Trophoblast cell (in vitro differentiated cells and primary cell): Measurements from ENCODE around the gene C6orf163.

Experiments used
- DNase-seq, 2 donors: peaks; one replicate each; pipeline ENCODE4 v3.0.0-alpha.2; 2016
- H2AFZ ChIP-seq: 2 replicates; pipeline ENCODE4 v1.6.1; 2013; ENCODE audit warnings: low read length, moderate library complexity, mild to moderate bottlenecking; ENCODE audit not compliant: insufficient read depth, poor library complexity
- H2AK5ac ChIP-seq: 2 replicates; pipeline ENCODE4 v1.6.1; 2013; ENCODE audit warnings: mild to moderate bottlenecking, low read length
- H2BK120ac ChIP-seq: 2 replicates; pipeline ENCODE4 v1.6.1; 2013; ENCODE audit warnings: low read length, mild to moderate bottlenecking, moderate library complexity; ENCODE audit not compliant: insufficient read depth, poor library complexity
- H2BK12ac ChIP-seq: 2 replicates; pipeline ENCODE4 v1.6.1; 2013; ENCODE audit warnings: mild to moderate bottlenecking, low read length, moderate library complexity
- H2BK5ac ChIP-seq: 2 replicates; pipeline ENCODE4 v1.6.1; 2013; ENCODE audit warnings: low read length, low read depth, moderate library complexity, mild to moderate bottlenecking; ENCODE audit not compliant: poor library complexity
- H3K14ac ChIP-seq: 2 replicates; pipeline ENCODE4 v1.6.1; 2013; ENCODE audit warnings: mild to moderate bottlenecking, low read length
- H3K18ac ChIP-seq: 2 replicates; pipeline ENCODE4 v1.6.1; 2013; ENCODE audit warnings: mild to moderate bottlenecking, low read length
- H3K23ac ChIP-seq: 2 replicates; pipeline ENCODE4 v1.6.1; 2013; ENCODE audit warnings: low read length
- H3K27ac ChIP-seq: 2 replicates; pipeline ENCODE4 v1.5.1; 2013; ENCODE audit warnings: low read depth, mild to moderate bottlenecking, inconsistent platforms, low read length, moderate library complexity
- H3K27me3 ChIP-seq: 2 replicates; pipeline ENCODE4 v1.6.1; 2013; ENCODE audit warnings: inconsistent platforms, mild to moderate bottlenecking, low read length, moderate library complexity; ENCODE audit not compliant: insufficient read depth
- H3K36me3 ChIP-seq, 2 experiments: 1 replicate in 1 of 2; 2 replicates in 1 of 2; pipeline ENCODE4 v1.6.1; 2013; ENCODE audit warnings: low read length in 2 of 2, mild to moderate bottlenecking in 2 of 2, moderate library complexity in 1 of 2; ENCODE audit not compliant: insufficient read depth in 2 of 2, control insufficient read depth in 1 of 2
- H3K4ac ChIP-seq: 2 replicates; pipeline ENCODE4 v1.6.1; 2013; ENCODE audit warnings: low read depth, mild to moderate bottlenecking, low read length, moderate library complexity
- H3K4me1 ChIP-seq, 2 experiments: 1 replicate in 1 of 2; 2 replicates in 1 of 2; pipeline ENCODE4 v1.6.1; 2013; ENCODE audit warnings: low read length in 2 of 2, mild to moderate bottlenecking in 2 of 2, moderate library complexity in 1 of 2; ENCODE audit not compliant: insufficient read depth in 2 of 2, control insufficient read depth in 1 of 2
- H3K4me2 ChIP-seq: 2 replicates; pipeline ENCODE4 v1.6.1; 2013; ENCODE audit warnings: inconsistent platforms, mild to moderate bottlenecking, low read length, moderate library complexity
- H3K4me3 ChIP-seq: 2 replicates; pipeline ENCODE4 v1.5.1; 2013; ENCODE audit warnings: mild to moderate bottlenecking, low read depth, low read length, inconsistent platforms
- H3K79me1 ChIP-seq: one replicate; pipeline ENCODE4 v1.6.1; 2013; ENCODE audit warnings: low read length
- H3K79me2 ChIP-seq: 2 replicates; pipeline ENCODE4 v1.6.1; 2013; ENCODE audit warnings: low read length, mild to moderate bottlenecking; ENCODE audit not compliant: control insufficient read depth, insufficient read depth, poor library complexity
- H3K9ac ChIP-seq: 2 replicates; pipeline ENCODE4 v1.6.1; 2013; ENCODE audit warnings: mild to moderate bottlenecking, low read length
- H3K9me3 ChIP-seq: 2 replicates; pipeline ENCODE4 v1.6.1; 2013; ENCODE audit warnings: low read depth, mild to moderate bottlenecking, control low read depth, inconsistent platforms, low read length; ENCODE audit not compliant: insufficient read depth
- H4K12ac ChIP-seq: 2 replicates; pipeline ENCODE4 v1.6.1; 2013; ENCODE audit warnings: low read depth, mild to moderate bottlenecking, low read length, moderate library complexity
- H4K8ac ChIP-seq: 2 replicates; pipeline ENCODE4 v1.6.1; 2013; ENCODE audit warnings: low read depth, mild to moderate bottlenecking, low read length, moderate library complexity
- H4K91ac ChIP-seq: one replicate; pipeline ENCODE4 v1.6.1; 2013; ENCODE audit warnings: low read depth, mild to moderate bottlenecking, low read length, moderate library complexity
- WGBS: extraction: QIAGEN DNeasy Blood & Tissue Kit; methylation state at CpG from one replicate; pipeline ENCODE4 v1.1.7; 2013; ENCODE audit warnings: missing lambda C conversion rate; ENCODE audit not compliant: insufficient read length, insufficient coverage; ENCODE audit errors: extremely low coverage; 5-methylcytosine and 5-hydroxymethylcytosine counted together

C6orf163 gene

GRCh38 chr6:87312860-87313259, 31.8 kb upstream of the C6orf163 start:
- Histone ChIP-seq H3K36me3 (no peaks in the 10 kb centered on the region), H3K14ac (no peak overlapping the region), H3K27me3 (no peaks in the 10 kb centered on the region), H3K18ac (no peak overlapping the region), H3K4me3 (no peak overlapping the region), H3K4me1 (no peaks in the 10 kb centered on the region), H3K4ac (no peak overlapping the region), H3K9me3 (no peaks in the 10 kb centered on the region), H3K79me1 (no peaks in the 10 kb centered on the region), H3K4me2 (no peak overlapping the region), H4K8ac (no peak overlapping the region), H2BK12ac (no peak overlapping the region), H2BK5ac (no peak overlapping the region), H3K23ac (no peak overlapping the region), H3K9ac (no peak overlapping the region), H3K79me2 (no peaks in the 10 kb centered on the region), H2BK120ac (no peak overlapping the region), H4K12ac (no peak overlapping the region), H2AFZ (no peak overlapping the region), H2AK5ac (no peak overlapping the region), H3K27ac (no peak overlapping the region), H4K91ac (no peak overlapping the region)
- no CpG with 5 or more reads among the region's 1 CpG for WGBS
- DNase-seq, result no peak

- Histone ChIP-seq H4K8ac (no peak overlapping the region), H2AFZ (no peak overlapping the region), H4K91ac (no peak overlapping the region), H3K18ac (no peak overlapping the region), H3K23ac (no peak overlapping the region), H3K4me1 (no peaks in the 10 kb centered on the region), H3K27me3 (no peaks in the 10 kb centered on the region), H3K4me2 (no peak overlapping the region), H3K27ac (no peak overlapping the region), H3K9me3 (no peaks in the 10 kb centered on the region), H3K4me3 (no peak overlapping the region), H3K4ac (no peak overlapping the region), H3K79me1 (no peaks in the 10 kb centered on the region), H3K9ac (no peak overlapping the region), H2BK5ac (no peak overlapping the region), H3K79me2 (no peaks in the 10 kb centered on the region), H2BK120ac (no peak overlapping the region), H3K14ac (no peak overlapping the region), H2AK5ac (no peak overlapping the region), H2BK12ac (no peak overlapping the region), H3K36me3 (no peaks in the 10 kb centered on the region), H4K12ac (no peak overlapping the region)
- no CpG with 5 or more reads among the region's 3 CpGs for WGBS
- DNase-seq, result no peak
Measured at GRCh38 chr6:87315071-87315470, 29.5 kb upstream of the C6orf163 start.

- no CpG with 5 or more reads among the region's 3 CpGs for WGBS
Measured at GRCh38 chr6:87319271-87319987, 25.2 kb upstream of the C6orf163 start.

GRCh38 chr6:87322304-87323212, 22.1 kb upstream of the C6orf163 start, which contains the start of gene SMIM8:
TSS of gene SMIM8 (plus strand) at chr6:87322588. CDS start at chr6:87337032, 14,444 bp downstream.
- Histone ChIP-seq H3K4me3 (peak within 1 kb of the TSS; percentile 95), H3K79me1 (peaks cover 5% of the 10 kb centered on the region), H3K4me1 (no peaks in the 10 kb centered on the region), H3K14ac (peak within 1 kb of the TSS; percentile 78), H4K91ac (peak within 1 kb of the TSS; percentile 41), H2BK120ac (peak within 1 kb of the TSS; percentile 26), H2BK5ac (no peak within 1 kb of the TSS), H2AFZ (peak within 1 kb of the TSS; percentile 69), H4K8ac (peak within 1 kb of the TSS; percentile 67), H2BK12ac (no peak within 1 kb of the TSS), H3K9me3 (no peaks in the 10 kb centered on the region), H4K12ac (peak within 1 kb of the TSS; percentile 29), H2AK5ac (no peak within 1 kb of the TSS), H3K4me2 (peak within 1 kb of the TSS; percentile 69), H3K23ac (no peak within 1 kb of the TSS), H3K18ac (peak within 1 kb of the TSS; percentile 83), H3K79me2 (peaks cover 4% of the 10 kb centered on the region), H3K27me3 (no peaks in the 10 kb centered on the region), H3K9ac (peak within 1 kb of the TSS; percentile 86), H3K4ac (peak within 1 kb of the TSS; percentile 73), H3K36me3 (no peaks in the 10 kb centered on the region), H3K27ac (no peak within 1 kb of the TSS)
- peak; percentile 49 to 86 for DNase-seq
- no CpG with 5 or more reads among the region's 60 CpGs for WGBS

More at GRCh38 chr6:87319271-87319987, 25.2 kb upstream of the C6orf163 start:
- no peak overlapping the region for H3K4ac ChIP-seq
- no peak overlapping the region for H3K14ac ChIP-seq
- H3K79me1 ChIP-seq, result peaks cover 5% of the 10 kb centered on the region
- H3K27ac ChIP-seq, result no peak overlapping the region
- no peak overlapping the region for H4K8ac ChIP-seq
- H3K9me3 ChIP-seq, result no peaks in the 10 kb centered on the region
- H3K27me3 ChIP-seq, result no peaks in the 10 kb centered on the region
- no peak overlapping the region for H3K18ac ChIP-seq
- peaks cover 4% of the 10 kb centered on the region for H3K79me2 ChIP-seq
- no peak overlapping the region for H2AK5ac ChIP-seq
- H3K36me3 ChIP-seq, result no peaks in the 10 kb centered on the region
- no peak overlapping the region for H2BK5ac ChIP-seq
- no peaks in the 10 kb centered on the region for H3K4me1 ChIP-seq
- no peak for DNase-seq
- H3K9ac ChIP-seq, result no peak overlapping the region
- no peak overlapping the region for H3K23ac ChIP-seq
- no peak overlapping the region for H3K4me2 ChIP-seq
- H2BK12ac ChIP-seq, result no peak overlapping the region
- no peak overlapping the region for H4K91ac ChIP-seq
- H3K4me3 ChIP-seq, result no peak overlapping the region
- no peak overlapping the region for H4K12ac ChIP-seq
- H2BK120ac ChIP-seq, result no peak overlapping the region
- no peak overlapping the region for H2AFZ ChIP-seq
